Posterior vena cava (tissue), 2 donors: ENCODE measurements around the gene SHISA2. TPM values are rescaled to one million over a fixed set of nuclear protein-coding genes. Genes with fewer than 3 reads are reported as not detected.
A peak's percentile ranks its signal among the peaks of the same experiment; 100 is the strongest.

Source experiments
- DNase-seq: peaks from one replicate; pipeline ENCODE4 v3.0.0-alpha.2; 2020; ENCODE audit warnings: low spot score
- intact Hi-C, 2 donors: fragments of 100-400 bp; cut with DNase I; formaldehyde crosslinking; loops; one replicate each; pipeline versions ENCODE4 v1.14.1 to v1.14.2; 2022 to 2023
- total RNA-seq, 2 donors: library from RNA; stranded (reverse); fragmentation: NEBNext Ultra II Directional; extraction: Animal tissue kit (Norgen Biotek cat#: 25700); gene quantifications; one replicate each; pipeline ENCODE4 v1.2.1, GENCODE V29; 2021
- donor health status: DM: yes; HTN: yes; CAD: no.
- donor health status: DM: yes; HTN: yes; CAD: no.

The SHISA2 gene
- total RNA-seq, 2 donors from 2014 or later = 0.97 to 1.2 TPM

DNA sequence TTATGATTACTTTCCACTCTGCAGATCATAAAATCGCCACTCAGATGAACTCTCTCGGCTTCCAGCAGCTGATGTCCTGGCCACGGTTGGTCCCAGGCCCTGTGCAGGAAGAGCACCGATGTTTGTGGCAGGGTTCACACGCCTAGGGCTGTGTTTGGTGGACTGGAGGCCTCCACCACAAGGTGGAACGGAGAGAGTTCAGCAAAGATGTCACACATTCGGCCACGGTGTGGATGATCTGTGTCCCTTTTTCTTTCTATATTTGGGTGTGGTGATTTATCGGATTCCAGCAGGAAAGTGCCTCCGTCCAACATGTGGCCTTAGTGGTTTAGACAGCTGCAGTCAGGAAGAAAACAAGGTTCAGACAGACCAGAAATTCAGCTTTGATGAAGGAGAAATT is 521 bp upstream of the SHISA2 start:
- no peak for DNase-seq
- intact Hi-C loops = no loop called here

DNA sequence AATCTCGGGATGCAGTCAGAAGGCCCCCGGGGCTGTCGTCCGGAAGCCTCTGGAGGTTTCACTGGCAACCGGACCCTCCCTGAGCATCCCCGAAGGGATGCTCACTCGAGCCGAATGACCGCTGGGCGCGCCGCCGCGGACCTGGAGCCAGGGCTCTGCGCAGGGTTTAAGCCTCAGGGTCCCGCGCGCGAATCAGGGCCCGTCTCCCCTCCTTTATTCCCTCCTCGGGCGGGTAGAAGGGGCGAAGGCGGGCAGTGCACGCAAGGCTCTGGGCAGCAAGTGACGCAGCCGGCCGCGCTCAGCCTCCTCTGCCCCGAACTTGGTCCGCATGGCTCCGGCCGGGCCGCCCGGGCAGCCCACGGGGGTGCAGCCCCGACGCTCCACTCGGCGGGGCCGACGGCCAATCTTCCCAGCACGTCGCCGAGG is 572 bp downstream of the SHISA2 start:
- intact Hi-C loops = no loop called here
- no peak for DNase-seq

DNA sequence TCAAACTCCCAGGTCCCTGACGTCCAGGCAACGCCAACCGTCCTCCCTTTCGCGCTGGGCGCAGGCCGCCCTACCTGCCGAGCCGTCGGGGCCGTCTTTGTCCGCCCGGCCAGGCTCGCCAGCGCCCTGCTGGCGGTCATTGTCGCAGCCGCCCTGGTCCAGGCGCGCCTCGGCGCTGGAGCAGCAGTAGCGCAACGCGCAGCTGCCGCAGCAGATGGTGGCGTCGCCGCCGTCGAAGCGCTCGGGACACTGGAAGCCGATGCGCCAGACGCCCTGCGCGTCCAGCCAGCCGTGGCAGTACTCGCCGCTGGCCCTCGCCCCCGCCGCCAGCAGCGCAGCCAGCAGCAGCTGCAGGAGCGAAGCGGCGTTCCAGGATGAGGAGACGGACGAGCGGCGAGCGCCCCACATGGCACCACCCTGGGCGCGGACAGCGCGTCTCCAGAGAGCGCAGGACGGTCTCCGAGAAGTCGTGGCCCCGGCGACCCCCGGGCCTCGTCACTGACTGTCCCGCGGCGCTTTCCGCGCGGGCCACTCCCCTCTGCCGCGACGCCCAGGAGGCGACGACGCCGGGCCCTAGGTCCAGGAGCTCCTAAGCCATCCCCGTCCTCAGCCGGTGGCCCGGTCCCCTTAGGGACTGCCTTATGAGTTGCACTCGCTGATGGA is 1.1 kb downstream of the SHISA2 start:
- intact Hi-C loops = no loop called here
- DNase-seq = no peak

DNA sequence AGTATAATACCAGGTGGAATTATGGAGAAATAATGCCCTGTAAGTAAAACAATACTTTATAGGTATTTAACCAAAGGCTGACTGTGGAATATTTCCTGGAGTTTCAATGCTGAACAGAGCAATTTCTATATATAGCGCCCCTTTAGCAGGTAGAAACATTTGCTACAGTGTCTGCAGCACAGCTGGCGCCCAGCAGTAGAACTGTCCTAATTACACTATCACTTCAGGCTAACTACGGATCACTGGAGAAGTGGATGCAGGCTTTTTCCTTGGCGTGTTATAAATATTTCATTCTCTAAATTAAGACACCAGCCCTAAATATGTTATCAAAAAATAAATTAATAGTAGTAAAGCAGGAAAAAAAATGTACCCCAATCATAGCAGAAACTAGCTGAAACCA is 3.1 kb downstream of the SHISA2 start:
- intact Hi-C loops = no loop called here
- DNase-seq = no peak

DNA sequence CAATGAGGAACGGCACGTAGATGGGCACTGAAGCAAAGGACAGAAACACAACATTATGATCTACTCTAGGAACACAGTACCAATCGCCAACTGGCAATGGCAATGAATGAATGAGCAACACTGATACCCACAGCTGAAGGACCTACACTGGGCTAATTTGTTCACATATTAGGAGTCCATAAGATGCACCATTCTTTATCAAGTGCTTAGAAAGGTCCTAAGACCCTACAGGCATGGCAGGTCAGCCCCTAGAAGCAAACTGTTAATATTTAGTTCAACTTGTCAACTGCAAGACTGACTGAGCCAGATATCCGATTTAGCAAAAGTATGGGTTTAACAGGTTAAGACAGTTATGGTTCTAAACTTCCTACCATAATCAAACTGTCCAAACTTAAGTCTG is 4.8 kb downstream of the SHISA2 start:
- intact Hi-C loops = no loop called here
- DNase-seq = no peak

DNA sequence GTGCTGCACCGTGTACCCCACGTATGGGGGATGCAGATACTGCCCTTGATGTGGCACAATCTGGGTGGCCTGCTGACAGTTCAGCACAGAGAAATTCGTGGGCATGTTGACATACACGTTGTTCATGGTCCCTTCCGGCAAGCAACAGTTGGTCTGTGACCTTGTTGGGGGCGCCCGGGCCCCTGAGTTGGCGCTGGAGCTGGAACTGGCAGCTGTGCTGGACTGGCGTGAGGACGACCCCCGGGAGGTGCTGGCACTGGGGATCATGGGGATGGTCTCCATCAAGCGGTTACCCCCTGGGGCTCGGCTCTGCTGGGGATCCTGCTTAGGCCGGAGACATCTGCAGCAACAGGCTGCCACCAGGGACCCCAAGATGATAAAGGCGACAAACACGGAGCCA is 5.2 kb downstream of the SHISA2 start:
- DNase-seq = no peak
- intact Hi-C loops = no loop called here

DNA sequence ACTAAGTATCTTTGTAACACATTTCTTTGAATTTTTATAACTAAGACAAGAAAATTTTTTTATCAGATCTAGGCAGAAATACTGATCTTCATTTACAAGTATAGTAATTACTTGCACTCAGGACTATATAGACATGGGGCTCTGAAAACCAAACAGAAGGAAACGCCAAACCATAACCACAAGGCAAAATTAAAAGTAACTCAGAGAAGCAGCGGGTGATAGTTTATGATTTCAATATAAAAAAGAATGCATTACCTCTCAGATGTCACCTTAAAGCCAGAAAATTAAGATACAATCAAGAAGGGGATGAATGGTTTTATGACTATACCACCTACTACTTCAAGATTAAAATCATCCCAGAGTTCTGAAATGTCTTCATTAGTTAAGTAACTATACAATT is 6.7 kb downstream of the SHISA2 start:
- intact Hi-C loops = no loop called here

DNA sequence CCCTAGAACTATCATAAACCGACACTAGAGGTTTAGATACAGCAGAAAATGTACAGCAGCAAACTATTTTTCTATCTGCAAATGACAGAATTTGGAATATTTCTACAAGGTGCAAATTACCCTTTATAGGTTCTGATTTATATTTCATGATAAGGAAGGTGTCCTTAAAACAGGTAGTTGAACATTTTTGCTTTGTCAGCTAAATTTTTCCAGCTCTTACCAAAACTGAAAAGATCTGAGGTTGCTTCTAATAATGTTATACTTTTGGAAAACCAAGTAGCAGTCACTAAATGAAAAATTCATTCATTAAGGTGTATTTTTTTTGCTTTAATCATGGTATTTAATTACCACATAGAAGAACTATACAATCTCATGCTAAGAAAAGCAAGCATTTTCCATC is 9.0 kb downstream of the SHISA2 start:
- intact Hi-C loops = loop anchor here in 1 of 2 donors (2.0 kb wide), 1 partner anchor 34 kb away; no protein-coding TSS in a partner anchor
- DNase-seq = no peak

More for the DNA sequence above, 6.7 kb downstream of the SHISA2 start:
- no peak for DNase-seq

DNA sequence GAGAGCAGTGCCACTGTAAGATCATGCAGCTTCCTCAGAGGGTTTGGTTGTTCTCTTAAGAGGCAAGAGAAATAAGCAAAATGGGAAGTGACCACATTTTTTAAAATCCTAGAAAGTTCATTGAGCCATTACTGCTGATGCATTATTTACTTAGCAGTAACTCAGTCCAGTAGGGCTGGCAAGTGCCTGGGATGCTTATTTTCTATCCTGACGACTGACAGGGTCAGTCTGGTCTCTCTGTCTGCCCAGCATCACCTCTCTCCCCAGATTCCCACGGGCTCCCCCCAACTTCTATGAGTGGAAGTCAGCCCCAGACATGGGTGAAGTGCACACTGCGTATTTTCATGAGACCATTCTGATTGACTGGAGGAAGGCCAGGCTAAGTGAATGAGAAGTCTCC is 10.4 kb downstream of the SHISA2 start:
- no peak for DNase-seq
- intact Hi-C loops = no loop called here

DNA sequence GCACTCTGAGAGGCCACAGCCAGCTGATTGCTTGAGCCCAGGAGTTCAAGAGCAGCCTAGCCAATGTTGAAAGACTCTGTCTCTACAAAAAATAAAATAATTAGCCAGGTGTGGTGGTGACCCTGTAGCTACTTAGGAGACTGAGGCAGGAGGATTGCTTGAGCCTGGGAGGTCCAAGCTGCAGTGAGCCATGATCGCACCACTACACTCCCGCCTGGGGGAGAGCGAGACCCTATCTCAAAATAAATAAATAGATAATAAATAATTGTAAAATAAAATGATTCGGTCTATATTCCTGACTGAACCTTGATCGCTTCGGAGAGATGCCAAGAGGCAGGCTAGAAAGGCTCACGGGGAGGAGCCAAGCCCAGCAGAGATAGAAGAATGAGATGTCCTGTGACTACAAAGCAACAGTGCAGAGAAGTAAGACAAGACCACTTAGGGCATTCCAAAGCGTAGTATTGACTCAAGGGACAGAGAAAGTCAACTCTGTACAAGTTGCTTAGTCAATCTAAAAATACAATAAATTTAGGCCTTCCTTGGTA is 12.8 kb downstream of the SHISA2 start:
- intact Hi-C loops = no loop called here
- no peak for DNase-seq

DNA sequence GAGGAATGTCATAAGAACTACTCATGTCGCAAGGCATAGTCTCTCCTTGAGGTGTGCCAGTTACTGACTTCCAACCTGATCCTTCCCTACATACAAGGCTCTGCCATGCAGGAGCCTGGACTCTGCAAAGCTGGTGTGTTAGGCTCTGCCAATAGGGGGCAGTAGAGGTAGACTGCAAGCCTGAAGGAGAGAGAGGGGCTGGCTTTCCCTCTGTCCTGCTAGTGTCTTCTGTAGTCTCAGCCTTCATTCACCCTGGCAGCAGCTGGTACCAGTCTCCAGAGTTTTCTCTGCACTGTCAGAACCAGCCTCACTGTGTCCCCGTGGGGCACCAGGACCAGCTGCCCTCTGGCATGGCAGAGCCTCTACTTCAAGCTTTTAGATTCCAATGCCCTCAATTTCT is 14.5 kb downstream of the SHISA2 start:
- DNase-seq = no peak
- intact Hi-C loops = no loop called here

DNA sequence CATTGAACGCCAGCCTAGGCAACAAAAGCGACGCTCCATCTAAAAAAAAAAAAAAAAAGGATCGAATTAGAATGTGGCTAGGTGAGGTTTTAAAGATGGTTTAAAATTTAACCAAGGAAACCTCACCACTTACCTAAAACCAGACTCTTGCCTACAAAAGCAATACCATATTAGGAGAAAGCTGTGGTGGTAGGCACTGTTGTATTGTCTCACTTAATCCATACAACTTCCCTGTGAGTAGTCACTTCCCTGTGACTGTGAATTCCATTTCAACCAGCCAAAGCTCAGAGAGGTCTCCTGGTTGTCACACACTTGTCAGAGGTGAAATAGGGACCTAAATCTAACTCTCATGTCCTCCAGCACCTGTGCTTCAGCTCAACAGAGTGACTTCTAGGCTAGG is 15.4 kb downstream of the SHISA2 start:
- intact Hi-C loops = no loop called here
- no peak for DNase-seq

DNA sequence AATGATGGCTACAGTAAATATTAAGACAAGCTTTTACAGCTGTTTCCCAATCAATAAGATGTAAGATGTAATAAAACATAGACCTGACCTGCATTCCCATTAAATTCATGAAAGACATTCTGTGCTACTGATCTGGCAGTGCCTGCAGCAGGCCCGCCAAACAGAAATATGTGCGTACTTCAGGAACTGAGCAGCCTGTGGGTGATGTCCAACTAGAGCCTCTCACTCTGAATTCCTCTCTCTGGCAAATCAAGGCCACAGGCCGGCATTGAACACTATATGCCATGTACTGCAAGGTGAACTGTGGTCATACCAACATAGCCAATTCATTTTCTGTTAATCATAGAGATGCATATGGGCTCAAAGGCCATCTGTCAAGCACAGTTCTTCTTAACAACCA is 17.8 kb downstream of the SHISA2 start:
- intact Hi-C loops = no loop called here
- DNase-seq = no peak

DNA sequence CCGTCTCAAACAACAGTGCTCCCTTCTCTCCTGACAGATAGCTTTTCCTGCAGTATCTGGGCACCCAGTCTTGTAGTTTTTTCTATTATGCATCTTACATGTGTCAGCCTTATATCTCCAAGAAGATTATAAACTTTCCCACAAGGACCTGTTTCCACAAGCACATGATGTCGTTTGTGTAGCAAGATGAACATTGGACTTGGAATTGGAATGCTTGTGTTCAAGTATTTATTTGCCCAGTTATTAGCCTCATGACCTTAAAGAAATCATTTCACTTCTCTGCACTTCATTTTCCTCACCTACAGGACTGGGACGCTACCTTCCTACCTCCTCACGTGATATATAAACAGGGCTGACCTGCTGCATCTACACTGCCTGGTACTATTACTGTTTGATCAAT is 21.5 kb downstream of the SHISA2 start:
- no peak for DNase-seq
- intact Hi-C loops = no loop called here

DNA sequence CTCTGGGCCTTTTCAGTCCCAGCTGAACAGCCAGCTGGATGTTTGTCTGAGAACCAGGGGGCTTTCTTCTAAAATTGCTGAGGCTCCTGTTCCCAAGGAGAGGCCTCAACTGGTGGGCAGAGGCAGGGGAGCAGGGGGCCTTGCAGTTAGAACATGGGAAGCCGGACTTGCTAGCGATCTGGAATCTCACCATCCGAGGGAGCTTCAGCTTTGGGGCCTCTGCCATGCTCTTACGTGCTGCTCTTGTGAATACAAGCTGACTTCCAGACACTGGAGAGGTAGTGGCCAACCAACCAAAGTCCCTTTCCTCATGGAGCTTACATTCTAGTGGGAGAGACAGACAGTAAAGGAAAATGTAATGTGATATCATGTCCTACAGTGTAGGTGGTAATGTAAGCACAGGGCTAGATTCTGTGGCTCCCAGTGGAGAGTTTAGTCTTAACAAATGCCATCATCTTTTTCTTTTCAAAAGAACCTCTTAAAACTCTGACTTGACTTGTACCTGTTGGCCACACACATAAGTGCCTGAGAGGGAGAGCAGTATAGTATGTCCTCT is 22.2 kb downstream of the SHISA2 start:
- intact Hi-C loops = no loop called here
- no peak for DNase-seq

DNA sequence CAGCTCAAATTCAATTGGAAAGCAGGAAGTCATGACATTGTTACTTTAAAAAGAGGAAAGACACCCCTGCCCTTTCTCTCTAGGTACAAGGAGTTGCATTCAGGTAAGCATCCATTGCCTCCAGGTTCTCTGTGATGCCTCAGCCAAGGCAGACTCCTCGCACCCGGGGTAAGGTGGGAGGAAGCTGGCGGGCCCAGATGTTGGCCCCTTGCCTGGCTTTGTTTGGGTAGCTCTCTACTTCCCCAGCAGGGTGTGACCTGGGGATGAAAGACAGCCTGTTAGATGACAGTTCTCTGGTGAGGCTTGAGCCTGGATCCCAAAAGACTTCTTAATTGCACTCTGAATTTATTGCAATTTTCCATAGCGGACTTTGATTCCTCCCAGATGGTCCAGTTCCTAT is 25.6 kb downstream of the SHISA2 start:
- intact Hi-C loops = no loop called here
- DNase-seq = no peak

DNA sequence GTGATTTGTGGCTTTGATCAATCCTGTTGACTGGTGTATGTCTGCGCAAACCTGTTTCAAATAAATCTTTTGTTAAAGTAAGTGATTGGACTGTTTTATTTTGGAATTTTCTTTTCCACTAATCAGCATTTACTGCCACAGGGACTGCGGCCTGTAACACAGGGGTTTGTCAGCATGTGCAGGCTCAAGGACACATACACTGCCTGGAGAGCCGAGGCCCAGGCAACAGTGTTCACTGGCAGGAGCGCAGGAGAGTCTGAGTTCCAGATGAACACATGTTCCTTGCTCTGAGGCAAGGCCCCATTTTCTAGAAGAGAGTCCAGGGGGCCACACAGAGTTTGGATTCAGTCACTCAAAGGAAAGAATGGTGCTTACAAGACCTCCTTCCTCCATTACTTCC is 26.0 kb downstream of the SHISA2 start:
- DNase-seq = no peak
- intact Hi-C loops = no loop called here

DNA sequence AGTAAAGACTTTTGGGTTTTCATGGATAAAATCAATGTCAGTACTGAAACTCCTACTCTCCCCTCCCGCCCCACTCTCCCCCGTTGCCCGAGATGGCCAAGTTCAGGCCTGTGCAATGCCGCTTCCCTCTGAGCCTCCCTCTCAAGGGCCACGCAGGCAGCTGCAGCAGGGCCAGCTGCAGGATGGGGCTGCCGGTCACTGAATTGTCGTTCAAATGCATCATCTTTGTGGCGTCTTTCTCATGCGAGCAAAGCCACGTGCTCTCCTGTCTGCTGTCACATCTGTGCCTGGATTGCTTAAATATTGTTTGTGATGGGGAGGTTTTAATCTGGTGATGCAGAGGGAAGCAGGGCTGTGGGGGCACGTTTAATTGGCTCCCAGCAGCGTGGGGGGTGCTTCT is 26.6 kb downstream of the SHISA2 start:
- intact Hi-C loops = no loop called here
- no peak for DNase-seq

DNA sequence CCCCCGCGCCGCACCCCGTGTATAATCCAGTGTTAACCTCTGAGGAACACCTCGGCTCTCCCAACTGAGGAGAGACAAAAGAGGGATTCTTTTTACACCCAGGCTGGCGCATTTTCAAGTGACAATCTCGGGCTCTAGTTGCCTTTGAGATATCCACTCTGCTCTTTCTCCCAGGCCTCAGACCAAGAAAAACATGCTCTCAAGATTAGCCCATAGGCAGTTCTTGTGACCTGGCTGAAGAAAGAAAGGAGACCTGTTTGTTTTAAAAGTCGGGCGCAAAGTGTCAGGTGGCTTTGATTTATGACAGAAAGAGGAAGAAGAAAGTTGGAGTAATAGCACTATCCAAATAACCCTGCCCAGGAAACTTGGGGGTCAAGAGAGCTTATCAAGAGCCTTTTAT is 27.3 kb downstream of the SHISA2 start:
- no peak for DNase-seq
- intact Hi-C loops = no loop called here

DNA sequence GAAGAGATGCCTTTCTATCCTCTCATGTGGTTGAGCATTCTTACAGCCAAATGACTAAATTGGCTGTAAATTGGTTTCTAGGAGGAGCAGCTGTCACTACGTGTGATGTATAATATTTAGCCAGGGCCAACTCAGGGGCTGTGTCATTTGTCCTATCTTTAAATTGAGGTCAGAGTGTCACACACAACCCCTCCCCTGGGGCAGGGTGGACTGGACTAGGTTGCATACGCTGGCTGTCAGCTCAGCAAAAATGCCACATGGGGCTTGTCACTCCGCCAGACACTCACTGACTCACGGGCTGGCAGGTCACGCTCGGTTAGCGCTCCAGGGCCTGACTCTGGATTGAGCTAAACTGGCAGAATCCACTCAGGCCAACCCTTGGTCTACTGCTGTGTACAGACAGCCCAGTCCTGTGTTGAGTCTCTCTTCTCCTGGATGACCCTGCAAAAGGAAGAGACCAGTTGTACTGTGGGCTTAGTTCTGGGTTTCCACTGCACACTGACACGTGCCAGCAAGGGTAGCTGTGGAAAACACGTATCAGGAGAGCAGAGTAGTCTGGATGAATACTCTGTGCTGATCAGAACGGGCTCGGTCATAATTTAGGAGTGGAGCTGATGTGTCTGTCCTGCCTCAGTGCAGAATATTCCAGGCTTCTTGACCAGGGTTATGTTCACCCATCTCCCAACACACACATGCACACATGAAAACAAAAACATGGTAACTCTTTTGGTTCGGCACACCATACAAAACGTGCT is 29.1 kb downstream of the SHISA2 start:
- peak; percentile 92 for DNase-seq
- intact Hi-C loops = no loop called here

DNA sequence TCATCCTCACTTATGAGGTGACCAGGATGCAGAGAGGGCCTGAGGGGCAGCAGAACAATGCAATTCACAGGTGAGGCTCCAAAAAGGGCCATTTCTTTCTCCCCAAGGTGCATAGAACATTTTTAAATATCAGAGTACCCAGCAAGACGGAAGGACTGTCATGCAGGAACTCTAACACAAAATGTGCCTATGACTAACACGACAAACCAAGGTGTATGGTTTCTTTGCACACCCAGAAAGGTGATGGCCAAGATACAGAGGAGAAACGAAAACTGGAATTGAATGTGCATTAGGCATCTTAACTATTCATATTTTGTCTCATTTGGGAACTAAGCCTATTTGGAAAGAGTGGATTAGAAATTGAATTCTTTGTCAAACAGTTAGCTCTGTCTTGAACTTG is 29.9 kb downstream of the SHISA2 start:
- DNase-seq = no peak
- intact Hi-C loops = no loop called here
